A673 (cell line): ENCODE results near the gene ZNF865.

Source experiments
- EZH2 ChIP-seq: fragments of 200-600 bp; sonication (generic); IDR thresholded peaks from 2 replicates; pipeline ENCODE4 v1.6.1; 2017; ENCODE audit warnings: borderline replicate concordance, low read depth, mild to moderate bottlenecking, mixed read lengths, antibody characterized with exemption, low read length; ENCODE audit not compliant: poor library complexity, severe bottlenecking
- TF ChIP-seq, protein P1 (sequence below): fragments of 300-800, 200-600 bp; sonication (generic); conservative IDR thresholded peaks from 2 replicates; pipeline ENCODE4 v1.5.1; 2017; ENCODE audit warnings: low read depth, mild to moderate bottlenecking, antibody characterized with exemption, low read length, moderate library complexity, mixed read lengths

GRCh38 chr19:55611983-55612645, 6.7 kb downstream of the ZNF865 start:
- TF ChIP-seq, protein P1, sequence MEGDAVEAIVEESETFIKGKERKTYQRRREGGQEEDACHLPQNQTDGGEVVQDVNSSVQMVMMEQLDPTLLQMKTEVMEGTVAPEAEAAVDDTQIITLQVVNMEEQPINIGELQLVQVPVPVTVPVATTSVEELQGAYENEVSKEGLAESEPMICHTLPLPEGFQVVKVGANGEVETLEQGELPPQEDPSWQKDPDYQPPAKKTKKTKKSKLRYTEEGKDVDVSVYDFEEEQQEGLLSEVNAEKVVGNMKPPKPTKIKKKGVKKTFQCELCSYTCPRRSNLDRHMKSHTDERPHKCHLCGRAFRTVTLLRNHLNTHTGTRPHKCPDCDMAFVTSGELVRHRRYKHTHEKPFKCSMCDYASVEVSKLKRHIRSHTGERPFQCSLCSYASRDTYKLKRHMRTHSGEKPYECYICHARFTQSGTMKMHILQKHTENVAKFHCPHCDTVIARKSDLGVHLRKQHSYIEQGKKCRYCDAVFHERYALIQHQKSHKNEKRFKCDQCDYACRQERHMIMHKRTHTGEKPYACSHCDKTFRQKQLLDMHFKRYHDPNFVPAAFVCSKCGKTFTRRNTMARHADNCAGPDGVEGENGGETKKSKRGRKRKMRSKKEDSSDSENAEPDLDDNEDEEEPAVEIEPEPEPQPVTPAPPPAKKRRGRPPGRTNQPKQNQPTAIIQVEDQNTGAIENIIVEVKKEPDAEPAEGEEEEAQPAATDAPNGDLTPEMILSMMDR, result no peak
- no peak for TF ChIP-seq EZH2
